Measurements from ENCODE around the gene ADCY1. TPM values are rescaled to one million over a fixed set of nuclear protein-coding genes. Genes with fewer than 3 reads are reported as not detected.

Gene ADCY1
- total RNA-seq, 1 donor from 2014 or later, result 19.0 TPM

GRCh38 chr7:45586542-45587520, 12.7 kb downstream of the ADCY1 start:
- Mint-ChIP-seq H3K9me3 (no peaks in the 10 kb centered on the region), H3K36me3 (no peaks in the 10 kb centered on the region), H3K4me1 (ENCODE audit: unreplicated experiment) (peaks cover 2% of the 10 kb centered on the region)

GRCh38 chr7:45588466-45588865, 14.3 kb downstream of the ADCY1 start:
- DNase-seq (ENCODE audit: extremely low spot score, unreplicated experiment), result no peak
- H3K4me1 Mint-ChIP-seq (ENCODE audit: unreplicated experiment), result no peaks in the 10 kb centered on the region
- no peaks in the 10 kb centered on the region for H3K27me3 Mint-ChIP-seq
- H3K36me3 Mint-ChIP-seq, result no peaks in the 10 kb centered on the region
- no peak overlapping the region for H3K27ac Mint-ChIP-seq
- TF ChIP-seq, protein P1, sequence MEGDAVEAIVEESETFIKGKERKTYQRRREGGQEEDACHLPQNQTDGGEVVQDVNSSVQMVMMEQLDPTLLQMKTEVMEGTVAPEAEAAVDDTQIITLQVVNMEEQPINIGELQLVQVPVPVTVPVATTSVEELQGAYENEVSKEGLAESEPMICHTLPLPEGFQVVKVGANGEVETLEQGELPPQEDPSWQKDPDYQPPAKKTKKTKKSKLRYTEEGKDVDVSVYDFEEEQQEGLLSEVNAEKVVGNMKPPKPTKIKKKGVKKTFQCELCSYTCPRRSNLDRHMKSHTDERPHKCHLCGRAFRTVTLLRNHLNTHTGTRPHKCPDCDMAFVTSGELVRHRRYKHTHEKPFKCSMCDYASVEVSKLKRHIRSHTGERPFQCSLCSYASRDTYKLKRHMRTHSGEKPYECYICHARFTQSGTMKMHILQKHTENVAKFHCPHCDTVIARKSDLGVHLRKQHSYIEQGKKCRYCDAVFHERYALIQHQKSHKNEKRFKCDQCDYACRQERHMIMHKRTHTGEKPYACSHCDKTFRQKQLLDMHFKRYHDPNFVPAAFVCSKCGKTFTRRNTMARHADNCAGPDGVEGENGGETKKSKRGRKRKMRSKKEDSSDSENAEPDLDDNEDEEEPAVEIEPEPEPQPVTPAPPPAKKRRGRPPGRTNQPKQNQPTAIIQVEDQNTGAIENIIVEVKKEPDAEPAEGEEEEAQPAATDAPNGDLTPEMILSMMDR (conservative IDR thresholded peaks at IDR 0.05), result no peak
- no peaks in the 10 kb centered on the region for H3K9me3 Mint-ChIP-seq
- H3K4me3 Mint-ChIP-seq, result no peak overlapping the region

More at GRCh38 chr7:45586542-45587520, 12.7 kb downstream of the ADCY1 start:
- Mint-ChIP-seq H3K4me3 (no peak overlapping the region), H3K27me3 (no peaks in the 10 kb centered on the region), H3K27ac (no peak overlapping the region)
- no peak for DNase-seq (ENCODE audit: extremely low spot score, unreplicated experiment)
- TF ChIP-seq, protein P1 (conservative IDR thresholded peaks at IDR 0.05), result no peak

DNA sequence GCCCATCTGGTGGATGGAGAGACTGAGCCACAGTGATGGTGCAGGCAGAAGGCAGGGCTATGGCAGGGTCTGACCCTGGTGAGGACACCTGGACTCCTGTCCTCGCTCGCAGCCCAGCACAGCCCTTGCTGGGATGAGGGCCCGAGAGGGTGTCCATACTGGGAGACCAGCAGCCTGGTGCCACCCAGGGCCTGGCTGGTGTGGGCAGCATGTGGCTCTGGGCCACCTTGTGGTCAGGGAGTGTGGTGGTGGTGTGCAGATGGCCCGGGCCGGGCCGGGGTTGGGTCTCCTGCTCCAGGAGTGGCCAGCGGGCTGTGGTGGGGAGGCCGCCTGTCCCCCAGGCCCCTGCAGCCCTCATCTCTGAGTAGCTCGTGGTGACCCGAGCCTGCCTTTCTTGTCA, 14.9 kb downstream of the ADCY1 start:
- Mint-ChIP-seq H3K27me3 (no peaks in the 10 kb centered on the region), H3K36me3 (no peaks in the 10 kb centered on the region), H3K4me1 (ENCODE audit: unreplicated experiment) (no peaks in the 10 kb centered on the region), H3K9me3 (no peaks in the 10 kb centered on the region), H3K27ac (no peak overlapping the region), H3K4me3 (no peak overlapping the region)
- DNase-seq (ENCODE audit: extremely low spot score, unreplicated experiment), result peak; percentile 55
- TF ChIP-seq, protein P1 (conservative IDR thresholded peaks at IDR 0.05), result no peak

- H3K9me3 Mint-ChIP-seq, result no peaks in the 10 kb centered on the region
- DNase-seq (ENCODE audit: extremely low spot score, unreplicated experiment), result peak; percentile 42
- TF ChIP-seq, protein P1 (conservative IDR thresholded peaks at IDR 0.05), result no peak
- H3K27ac Mint-ChIP-seq, result no peak overlapping the region
- no peaks in the 10 kb centered on the region for H3K36me3 Mint-ChIP-seq
- H3K4me1 Mint-ChIP-seq (ENCODE audit: unreplicated experiment), result no peaks in the 10 kb centered on the region
- H3K4me3 Mint-ChIP-seq, result no peak overlapping the region
- no peaks in the 10 kb centered on the region for H3K27me3 Mint-ChIP-seq
Measured at GRCh38 chr7:45589915-45590678, 15.9 kb downstream of the ADCY1 start.

GRCh38 chr7:45590679-45591057, 16.5 kb downstream of the ADCY1 start:
- H3K27me3 Mint-ChIP-seq, result no peaks in the 10 kb centered on the region
- H3K4me1 Mint-ChIP-seq (ENCODE audit: unreplicated experiment), result no peaks in the 10 kb centered on the region
- no peak overlapping the region for H3K27ac Mint-ChIP-seq
- TF ChIP-seq, protein P1 (conservative IDR thresholded peaks at IDR 0.05), result no peak
- no peaks in the 10 kb centered on the region for H3K36me3 Mint-ChIP-seq
- peak; percentile 47 for DNase-seq (ENCODE audit: extremely low spot score, unreplicated experiment)
- H3K4me3 Mint-ChIP-seq, result no peak overlapping the region
- no peaks in the 10 kb centered on the region for H3K9me3 Mint-ChIP-seq
